NCI-H1092 treated with DMSO at 0.1 percent for 48 hours (cell line): ENCODE measurements around the gene STOX1.
"Not testable (repeated sequence)": the region's sequence is repeated elsewhere in the genome, so short reads cannot be mapped to it uniquely, and the experiment has no call there.

Source experiments
- DNase-seq: peaks from one replicate; lab custom pipeline; 2025; lab: John Stamatoyannopoulos, UW

Gene STOX1

GRCh38 chr10:68828833-68829232, 1.5 kb downstream of the STOX1 start:
- no peak for DNase-seq

DNA sequence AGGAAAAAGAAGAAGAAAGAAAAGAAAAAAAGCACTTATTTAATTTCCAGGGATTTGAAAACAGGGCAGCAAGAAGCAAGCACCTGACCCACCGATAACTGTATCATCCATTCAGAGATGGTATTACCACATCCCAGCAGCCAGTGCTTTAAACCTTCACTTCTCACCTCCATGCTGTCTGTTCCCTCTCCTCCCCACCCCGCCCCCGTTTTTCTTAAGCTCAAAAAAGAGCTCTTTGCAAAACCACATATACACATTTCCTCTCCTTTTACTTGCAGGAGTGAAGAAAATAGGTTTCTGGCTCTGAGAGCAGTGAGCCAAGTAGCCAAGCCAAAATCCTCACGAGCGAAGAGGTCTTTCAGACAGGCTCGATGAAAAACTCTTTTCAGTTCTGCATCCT, 2.2 kb downstream of the STOX1 start:
- no peak for DNase-seq

GRCh38 chr10:68829952-68830351, 2.6 kb downstream of the STOX1 start:
- no peak for DNase-seq

- no peak for DNase-seq
Observed at GRCh38 chr10:68831961-68832455, 4.7 kb downstream of the STOX1 start.

DNA sequence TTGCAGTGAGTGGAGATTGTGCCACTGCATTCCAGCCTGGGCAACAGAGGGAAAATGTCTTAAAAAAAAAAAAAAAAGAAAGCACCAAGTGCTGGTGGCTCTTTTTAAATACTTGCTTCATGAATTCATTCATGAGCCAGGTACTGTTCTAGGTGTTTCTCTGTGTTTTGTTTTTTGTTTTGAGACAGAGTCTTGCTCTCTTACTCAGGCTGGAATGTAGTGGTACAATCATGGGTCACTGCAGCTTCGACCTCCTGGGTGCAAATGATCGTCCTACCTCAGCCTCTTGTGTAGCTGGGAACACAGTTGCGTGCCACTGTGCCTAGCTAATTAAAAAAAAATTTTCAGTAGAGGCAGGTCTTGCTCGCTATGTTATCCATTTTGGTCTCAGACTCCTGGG, 5.3 kb downstream of the STOX1 start:
- no peak for DNase-seq

DNA sequence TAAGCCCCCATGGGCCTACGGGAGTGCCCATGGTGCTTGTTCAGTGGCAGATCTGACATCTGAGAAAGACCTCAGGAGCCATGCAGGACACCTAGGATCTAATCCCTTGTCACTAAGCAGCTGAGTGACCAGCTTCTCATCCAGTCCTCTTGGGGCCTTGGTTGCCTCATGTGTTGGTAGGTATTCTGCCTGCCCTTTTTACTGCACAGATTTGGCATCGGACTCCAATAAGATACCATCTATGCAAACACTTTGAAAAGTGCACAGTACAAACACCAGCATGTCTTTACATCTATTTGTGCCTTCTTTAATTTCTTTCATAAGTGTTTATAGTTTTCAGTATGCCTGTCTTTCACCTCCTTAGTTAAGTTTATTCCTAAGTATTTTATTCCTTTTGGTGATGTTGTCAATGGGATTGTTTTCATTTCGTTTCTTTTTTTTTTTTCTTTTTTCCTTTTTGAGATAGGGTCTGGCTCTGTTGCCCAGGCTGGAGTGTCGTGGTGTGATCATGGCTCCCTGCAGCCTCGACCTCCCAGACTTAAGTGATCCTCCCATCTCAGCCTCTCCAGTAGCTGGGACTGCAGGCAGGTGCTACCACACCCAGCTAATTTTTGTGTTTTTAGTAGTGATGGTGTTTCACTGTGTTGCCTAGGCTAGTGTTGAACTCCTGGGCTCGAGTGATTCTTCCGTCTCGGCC, 10.4 kb downstream of the STOX1 start:
- DNase-seq, result no peak

DNA sequence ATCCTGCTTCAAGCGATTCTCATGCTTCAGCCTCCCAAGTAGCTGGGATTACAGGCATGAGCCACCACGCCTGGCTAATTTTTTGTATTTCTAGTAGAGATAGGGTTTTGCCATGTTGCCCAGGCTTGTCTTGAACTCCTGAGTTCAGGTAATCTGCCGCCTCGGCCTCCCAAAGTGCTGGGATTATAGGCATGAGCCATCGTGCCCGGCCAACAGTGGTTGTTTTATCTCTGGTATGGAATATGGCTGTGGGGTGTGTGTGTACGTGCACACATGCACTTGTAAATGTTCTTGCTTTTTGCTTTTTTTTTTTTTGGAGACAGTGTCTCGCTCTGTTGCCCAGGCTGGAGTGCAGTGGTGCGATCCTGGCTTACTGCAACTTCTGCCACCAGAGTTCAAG, 13.3 kb downstream of the STOX1 start:
- not testable (repeated sequence) for DNase-seq

DNA sequence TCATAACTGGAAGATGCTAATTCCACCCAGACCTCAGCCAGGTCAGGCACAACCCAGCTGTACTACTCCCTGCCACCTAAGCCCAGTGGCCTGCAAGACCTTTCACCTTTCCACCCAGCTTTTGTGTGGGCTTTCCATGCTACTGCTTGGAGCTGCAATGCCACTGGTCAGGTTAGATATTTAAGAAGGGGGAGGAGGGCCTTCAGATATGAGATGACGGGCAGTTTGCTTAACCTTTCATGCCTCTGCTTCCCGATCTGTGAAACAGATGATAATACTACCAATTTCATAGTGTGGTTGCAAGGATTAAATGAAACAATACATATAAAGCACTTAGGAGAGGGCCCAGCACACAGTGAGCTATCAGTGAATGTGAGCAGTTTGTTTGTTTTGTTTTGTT, 20.9 kb downstream of the STOX1 start:
- no peak for DNase-seq

DNA sequence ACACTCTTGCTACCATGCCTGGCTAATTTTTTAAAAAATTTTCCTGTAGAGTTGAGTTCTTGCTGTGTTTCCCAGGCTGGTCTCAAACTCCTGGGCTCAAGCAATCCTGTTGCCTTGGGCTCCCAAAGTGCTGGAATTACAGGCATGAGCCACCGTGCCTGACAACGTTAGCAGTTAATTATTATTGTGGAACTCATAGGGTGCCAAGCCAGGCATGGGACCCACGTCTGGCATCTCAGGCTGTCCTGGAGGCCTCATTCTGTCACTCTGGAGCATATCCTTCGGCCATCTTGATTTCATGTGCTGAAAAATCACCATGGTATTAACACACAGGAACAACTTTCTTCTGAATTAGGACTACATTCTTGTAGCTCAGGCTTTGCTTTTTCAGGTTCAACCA, 21.5 kb downstream of the STOX1 start:
- DNase-seq, result no peak

DNA sequence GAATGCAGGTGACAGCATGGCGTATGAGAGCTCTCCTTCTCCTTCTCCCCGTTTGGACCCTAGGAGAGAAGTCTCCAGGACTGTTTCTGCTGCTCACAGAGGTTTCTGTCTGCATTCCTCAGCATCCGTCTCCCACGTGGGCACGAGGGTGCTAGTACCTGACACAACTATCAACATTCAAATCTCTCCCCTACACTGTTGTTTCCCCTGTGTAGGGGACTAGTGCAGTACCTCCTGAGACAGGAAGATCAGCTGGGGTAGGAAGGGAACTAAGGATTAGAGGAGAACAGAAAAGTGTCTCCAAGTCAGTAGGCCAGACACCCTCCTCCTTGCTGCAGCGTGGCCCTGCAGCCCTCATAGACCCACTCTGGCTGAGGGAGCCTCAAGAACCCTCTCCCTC, 29.0 kb downstream of the STOX1 start:
- no peak for DNase-seq

GRCh38 chr10:68857005-68857404, 29.7 kb downstream of the STOX1 start:
- DNase-seq, result no peak

DNA sequence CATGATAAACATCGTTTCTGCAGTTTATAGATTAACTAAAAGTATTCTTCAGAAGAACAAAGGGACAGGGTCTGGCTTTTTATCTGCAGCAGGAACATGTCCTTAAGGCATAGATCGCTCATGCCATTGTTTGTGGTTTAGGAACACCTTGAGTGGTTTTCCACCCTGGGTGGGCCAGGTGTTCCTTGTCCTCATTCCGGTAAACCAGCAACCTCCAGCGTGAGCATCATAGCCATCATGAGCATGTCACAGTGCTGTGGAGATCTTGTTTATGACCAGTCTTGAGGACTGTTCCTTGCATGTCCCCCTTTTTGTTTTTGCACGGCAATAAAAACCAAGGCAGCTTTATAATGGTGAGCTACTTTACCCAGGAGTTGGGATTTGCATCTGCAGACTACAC, 33.9 kb downstream of the STOX1 start:
- no peak for DNase-seq

- no peak for DNase-seq
Observed at GRCh38 chr10:68864611-68865010, 37.3 kb downstream of the STOX1 start.

DNA sequence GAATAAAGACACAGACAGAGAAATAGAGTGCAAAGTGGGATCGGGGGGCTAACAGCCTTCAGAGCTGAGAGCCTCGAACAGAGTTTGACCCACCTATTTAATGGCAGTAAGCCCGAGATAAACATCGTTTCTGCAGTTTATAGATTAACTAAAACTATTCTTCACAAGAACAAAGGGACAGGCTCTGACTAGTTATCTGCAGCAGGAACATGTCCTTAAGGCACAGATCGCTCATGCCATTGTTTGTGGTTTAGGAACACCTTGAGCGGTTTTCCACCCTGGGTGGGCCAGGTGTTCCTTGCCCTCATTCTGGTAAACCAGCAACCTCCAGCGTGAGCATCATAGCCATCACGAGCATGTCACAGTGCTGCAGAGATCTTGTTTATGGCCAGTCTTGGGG, 40.8 kb downstream of the STOX1 start:
- not testable (repeated sequence) for DNase-seq

- no peak for DNase-seq
Observed at GRCh38 chr10:68869623-68870022, 42.3 kb downstream of the STOX1 start.

DNA sequence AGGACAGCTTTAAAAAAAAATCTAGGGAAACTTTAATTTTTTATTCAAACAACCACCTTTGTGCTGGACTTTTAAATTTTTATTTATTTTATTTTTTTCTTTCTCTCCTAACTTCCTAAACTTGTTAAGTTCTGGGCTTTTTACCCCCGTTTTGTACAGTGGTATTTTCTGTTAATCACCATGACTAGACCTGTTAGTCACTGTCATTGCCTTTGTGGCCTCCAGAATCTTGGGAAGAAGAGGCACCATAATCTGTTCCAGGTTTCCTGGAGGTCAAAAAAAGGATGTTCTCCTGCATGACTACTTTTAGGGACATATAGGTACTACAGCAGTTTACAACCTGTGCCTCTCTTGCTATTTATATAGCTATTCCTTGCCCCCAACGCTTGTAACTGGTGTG, 42.7 kb downstream of the STOX1 start:
- DNase-seq, result no peak

GRCh38 chr10:68870545-68871104, 43.3 kb downstream of the STOX1 start:
- no peak for DNase-seq

- DNase-seq, result peak; percentile 56
Observed at GRCh38 chr10:68871105-68871711, 43.9 kb downstream of the STOX1 start.

GRCh38 chr10:68871731-68872342, 44.5 kb downstream of the STOX1 start:
- DNase-seq, result peak; percentile 97

- peak; percentile 27 for DNase-seq
Observed at GRCh38 chr10:68876246-68877138, 49.2 kb downstream of the STOX1 start.

DNA sequence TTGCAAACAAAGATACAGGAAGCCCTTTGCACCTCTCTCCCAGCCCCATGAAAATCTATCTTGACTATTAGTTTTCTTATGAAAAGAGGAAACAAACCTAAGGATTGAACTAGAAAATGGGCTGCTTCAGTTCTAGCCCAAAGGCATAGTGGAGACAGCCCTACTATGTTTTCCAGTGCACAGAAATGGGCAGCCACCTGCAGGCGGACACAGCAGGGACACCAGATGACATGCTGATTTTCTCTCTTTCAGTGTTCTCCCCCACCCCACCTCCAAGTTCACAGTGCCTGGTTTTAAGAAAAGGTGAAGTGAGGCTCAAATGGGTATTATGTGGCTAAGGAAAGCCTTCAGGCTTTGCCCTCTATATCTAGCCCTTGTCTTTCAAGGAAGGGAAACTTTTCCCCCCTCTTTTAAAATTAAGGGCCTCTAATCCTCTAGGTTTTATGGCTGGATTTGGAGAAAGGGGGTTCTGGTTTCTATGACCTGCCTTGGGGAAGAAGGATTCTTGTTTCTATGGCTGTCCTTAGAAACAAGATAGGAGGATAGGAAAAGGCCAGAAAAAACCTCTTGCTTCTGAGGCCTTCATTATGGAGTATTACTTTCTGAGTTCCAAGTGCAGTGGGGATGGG, 50.3 kb downstream of the STOX1 start:
- DNase-seq, result no peak

DNA sequence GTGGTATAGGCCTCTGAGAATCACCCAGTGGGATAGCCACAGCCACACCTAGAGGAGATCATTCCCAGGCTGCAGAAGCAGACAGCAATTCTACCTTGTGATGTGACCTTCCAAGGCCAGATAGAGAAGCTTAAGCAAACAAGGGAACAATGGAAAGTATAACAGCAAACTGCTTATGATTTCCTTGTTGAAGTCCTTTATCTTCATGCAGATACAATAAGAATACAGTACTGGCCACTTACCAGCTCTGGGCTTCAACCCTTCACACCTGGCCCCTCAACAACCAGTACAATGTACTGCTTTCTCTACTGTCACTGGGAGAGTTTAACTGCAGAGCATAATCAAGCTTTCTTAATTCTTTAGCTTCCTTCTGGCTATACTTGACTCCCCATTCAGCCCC, 51.2 kb downstream of the STOX1 start:
- DNase-seq, result no peak
